GM19023 (cell line): ENCODE results near the gene TSNAX.
A peak's percentile ranks its signal among the peaks of the same experiment; 100 is the strongest.

Experiments used
- ATAC-seq: cut with Tn5 transposase; IDR thresholded peaks from one replicate; pipeline ENCODE4 v1.9.1; 2021; ENCODE audit warnings: mild to moderate bottlenecking, moderate library complexity; ENCODE audit not compliant: unreplicated experiment

TSNAX gene

DNA sequence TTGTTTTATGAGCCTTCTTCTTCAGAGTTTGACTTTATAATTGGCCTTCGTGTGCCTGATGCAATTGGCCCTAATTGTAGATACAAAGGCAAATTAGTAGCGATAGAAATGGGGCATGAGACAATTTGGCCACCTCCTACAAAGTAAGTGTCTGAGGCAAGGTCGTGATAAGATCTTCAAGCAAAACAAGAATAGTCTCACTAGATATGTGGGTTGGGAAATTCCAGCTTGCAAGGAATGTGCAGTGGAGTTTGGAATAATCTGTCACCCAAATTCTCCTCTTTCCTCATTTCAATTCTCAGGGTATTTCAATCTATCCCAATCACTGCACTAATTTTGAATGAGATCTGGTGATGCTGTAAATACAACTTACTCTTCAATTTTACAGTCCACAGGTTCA lies 11.4 kb upstream of the TSNAX start:
- ATAC-seq: no peak

DNA sequence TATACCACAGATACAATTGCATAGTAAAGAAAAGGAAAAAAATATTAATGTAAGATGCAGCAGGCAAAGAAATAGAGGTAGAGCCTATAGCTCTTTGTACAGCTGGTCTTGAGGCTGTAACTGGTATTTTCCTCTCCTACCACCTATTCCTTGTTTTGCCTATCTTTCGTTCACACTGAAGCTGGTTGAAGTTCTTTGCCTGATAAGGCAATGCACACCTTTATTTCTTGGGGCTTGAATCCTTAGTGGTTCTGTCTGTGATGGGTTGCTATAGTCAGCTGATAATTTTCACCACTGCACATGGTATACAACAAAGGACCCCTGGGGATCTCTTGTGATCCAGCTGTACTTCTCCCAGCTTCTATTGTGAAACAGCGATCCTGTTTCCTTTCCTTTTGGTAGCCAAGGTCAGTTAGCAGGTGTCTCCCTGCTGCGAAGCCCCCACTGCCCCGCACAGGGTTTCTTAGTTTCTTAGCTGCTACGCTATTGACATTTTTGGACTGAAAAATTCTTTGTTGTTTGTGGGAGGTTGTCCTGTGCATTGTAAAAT lies 9.9 kb upstream of the TSNAX start:
- ATAC-seq: no peak

DNA sequence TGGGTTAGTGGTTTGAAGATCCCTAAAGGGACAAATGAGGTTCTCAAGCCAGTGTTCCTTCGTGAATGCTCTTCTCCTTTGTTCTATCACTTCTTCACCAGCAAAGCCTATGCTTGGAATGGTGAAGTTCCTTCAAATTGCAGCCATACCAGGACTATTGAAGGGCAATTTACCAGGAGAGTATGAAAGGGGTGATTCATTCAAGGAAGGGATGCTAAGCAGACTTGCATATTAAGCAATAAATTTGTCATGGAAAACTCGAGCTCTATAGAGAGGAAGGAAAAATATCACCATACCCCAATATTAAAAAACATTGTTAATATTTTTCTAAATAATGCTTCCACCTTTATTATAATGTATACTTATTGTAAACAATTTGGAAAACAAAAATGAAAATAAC lies 9.3 kb upstream of the TSNAX start:
- no peak for ATAC-seq

DNA sequence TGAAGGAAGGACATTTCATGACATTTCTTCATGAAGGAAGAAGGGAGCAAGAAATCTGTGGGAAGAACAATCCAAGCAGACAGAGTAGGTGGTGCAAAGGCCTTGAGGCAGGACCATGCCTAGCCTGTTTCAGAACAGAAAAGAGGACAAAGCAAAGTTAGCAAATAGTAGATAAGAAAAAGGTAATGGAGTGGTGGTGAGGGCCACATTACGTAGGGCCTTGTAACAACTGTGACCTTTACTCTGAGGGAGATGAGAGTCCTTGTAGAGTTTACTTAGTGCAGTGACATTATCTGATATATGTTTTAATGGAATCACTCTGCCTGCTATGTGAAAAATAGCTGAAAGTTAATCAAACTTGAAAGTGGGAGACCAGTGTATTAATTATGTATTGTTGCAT lies 6.4 kb upstream of the TSNAX start:
- no peak for ATAC-seq

DNA sequence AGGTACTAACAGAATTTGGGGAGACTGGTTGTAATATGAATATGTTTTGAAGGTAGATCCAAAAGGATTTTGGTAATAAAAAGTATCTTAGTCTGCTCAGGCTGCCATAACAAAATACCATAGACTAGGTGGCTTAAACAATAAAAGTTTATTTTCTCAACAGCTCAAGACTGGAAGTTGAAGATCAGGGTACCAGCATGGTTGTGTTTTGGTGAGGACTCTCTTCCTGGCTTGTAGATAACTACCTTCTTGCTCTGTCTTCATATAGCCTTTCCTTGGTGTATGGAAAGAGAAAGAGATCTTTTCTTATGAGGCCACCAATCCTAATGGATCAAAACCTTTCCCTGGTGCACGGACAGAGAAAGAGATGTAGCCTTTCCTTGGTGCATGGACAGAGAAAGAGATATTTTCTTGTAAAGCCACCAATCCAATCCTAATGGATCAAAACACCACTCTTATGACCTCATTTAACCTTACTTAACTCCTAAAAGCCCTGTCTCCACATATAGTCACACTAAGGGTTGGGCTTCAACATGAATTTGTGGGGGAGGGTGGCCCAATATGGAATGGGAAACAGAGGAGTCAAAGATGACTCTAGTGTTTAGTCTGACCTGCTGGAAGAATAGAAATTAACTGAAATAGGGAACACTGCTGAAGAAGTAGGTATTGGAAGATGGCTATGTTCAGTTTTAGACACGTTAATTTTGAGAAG lies 5.4 kb upstream of the TSNAX start:
- ATAC-seq: no peak

DNA sequence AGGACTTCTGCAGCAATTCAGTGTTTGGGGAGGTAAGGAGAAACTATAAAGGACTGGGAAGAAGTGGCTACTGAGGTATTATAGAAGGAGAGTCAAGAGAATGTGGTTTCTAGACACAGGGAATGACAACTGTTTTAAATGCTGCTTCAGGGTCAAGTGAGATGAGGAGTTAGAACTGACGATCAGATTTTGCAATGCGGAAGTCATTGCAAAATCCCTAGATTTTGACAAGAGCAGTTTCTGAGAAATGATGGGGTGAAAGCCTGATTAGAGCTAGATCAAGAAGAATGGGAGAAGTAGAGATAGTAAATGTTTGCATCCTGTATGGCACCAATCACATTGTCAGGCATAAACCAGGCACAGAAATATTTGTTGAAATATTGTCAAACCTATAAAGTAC lies 4.7 kb upstream of the TSNAX start:
- no peak for ATAC-seq

DNA sequence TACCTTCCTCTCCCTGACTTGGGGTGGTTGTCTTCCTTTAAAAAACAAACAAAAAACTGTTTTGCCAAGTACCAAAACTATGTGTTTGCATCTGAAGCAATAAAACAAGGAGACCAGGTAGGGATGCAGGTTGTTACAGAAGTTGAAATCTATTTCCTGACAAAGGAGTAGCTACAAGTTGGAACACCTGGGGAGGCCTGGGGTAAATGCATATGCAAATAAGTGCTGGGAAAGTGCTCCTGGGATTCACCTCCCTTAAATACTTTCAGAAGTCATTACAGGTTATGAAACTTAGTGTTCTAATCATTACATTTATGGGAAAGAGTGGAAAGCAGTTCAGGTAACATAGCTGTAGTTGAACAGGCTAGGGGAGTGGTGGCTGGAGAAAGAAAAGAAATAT lies 1.9 kb upstream of the TSNAX start:
- ATAC-seq: no peak

DNA sequence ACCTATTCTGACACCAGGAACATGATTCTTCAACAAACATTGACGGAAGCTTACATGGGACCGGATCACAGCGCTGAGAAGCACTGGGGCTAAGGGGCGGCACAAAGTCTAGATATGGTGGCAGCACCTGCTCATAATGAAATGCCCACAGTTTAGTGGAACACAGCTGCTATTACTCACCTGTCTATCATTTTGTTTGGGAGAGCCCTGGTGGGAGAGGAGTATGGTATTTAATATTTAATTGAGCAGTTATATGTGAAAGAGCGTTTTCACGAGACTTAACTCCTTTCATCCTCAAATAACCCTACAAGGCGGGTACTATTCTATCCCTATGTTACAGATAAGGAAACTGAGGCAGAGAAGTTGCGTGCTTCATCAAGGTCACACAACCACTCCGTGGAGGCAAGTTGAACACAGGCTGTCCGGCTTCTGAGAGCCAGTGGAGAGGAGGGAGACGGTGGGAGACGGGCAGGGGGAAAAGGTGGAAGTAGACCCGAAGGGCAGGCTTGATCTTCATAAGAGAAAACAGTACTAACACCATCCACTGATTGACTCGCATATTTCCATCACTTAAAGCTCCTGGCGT lies 790 bp upstream of the TSNAX start:
- peak; percentile 12 for ATAC-seq

DNA sequence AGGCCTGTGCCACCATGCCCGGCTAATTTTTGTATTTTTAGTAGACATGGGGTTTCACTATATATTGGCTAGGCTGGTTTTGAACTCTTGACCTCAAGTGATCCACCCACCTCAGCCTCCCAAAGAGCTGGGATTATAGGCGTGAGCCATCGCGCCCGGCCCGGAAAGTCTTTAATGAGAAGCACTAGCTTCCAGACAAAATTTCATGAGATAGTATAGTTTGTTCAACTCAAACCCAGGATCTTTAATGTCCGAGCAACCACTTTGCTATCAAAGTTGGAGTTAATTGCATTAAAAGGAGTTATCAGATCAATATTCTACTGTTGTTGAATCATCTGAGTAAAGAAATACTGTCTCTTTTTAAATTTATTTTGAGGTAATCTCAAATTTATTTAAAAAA lies 4.8 kb downstream of the TSNAX start:
- no peak for ATAC-seq

DNA sequence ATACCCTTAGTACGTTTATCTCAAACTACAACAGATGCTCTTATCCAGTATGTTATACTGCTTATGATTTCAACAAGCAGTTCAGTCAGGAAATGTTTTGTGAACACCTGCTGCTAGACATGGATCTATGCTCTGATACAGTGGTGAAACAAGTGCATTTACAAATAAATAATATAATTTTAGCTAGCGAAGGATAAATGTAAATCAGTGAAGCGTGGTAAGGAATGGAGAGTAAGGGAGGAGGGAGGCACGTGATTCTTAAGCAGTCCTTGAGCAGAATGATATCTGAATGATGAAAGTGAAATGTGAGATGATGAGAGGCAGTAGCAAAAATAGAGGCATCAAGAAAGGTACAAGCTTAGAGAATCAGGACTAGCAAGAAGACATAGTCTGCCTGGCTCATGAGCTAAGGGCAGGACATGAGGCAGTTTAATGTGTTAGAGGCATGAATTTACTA lies 6.3 kb downstream of the TSNAX start:
- ATAC-seq: no peak

DNA sequence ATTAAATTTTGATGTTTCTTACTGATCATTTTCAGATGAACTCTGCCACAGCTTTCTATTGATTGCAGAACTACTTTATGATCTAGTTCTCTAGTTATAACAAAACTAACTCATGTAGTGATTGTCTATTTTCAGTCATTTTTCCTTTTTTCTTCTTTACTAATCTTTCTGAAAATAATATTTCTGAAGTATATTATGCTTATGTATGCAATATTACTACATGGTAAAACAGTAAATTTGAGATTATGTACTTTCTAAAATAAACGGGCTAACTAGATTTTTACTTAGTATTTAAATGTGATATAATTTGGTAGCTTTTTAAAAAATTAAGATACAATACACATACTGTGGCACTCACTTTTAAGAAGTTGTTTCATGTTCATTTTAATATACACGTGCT lies 7.6 kb downstream of the TSNAX start:
- no peak for ATAC-seq

DNA sequence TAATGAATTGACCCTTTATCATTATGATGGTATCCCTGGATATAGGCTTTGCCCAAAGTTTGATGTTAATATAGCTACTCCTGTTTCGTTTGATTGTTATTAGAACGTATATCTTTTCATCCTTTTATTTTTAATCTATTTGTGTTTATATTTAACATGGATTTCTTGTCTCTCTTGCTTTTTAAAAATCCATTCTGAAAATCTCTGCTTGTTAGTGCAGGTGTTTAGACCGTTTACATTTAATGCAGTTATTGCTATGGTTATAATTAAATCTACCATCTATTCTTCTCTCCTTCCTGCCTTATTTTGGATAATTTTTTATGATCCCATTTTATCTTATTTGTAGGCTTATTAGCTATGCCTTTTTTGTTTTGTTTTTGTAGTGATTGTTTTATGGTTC lies 12.4 kb downstream of the TSNAX start:
- ATAC-seq: no peak

DNA sequence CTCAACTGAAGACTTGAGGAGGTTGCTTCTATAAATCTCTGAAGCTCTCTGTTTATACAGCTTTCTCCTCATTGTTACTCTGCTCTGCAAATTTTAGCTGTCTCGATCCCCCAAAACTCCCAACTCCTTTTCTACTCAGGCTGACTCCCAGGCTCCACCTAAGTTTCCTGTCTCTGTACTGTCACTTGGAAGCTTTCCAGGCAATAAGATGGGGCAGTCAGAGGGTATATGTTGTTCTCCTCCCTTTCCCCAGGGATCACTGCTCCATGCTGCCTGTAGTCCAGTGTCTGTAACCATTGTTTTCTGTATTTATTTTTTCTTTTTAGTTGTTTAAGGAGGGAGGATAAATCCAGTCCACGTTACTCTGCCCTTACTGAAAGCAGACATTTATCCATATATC lies 13.4 kb downstream of the TSNAX start:
- no peak for ATAC-seq

DNA sequence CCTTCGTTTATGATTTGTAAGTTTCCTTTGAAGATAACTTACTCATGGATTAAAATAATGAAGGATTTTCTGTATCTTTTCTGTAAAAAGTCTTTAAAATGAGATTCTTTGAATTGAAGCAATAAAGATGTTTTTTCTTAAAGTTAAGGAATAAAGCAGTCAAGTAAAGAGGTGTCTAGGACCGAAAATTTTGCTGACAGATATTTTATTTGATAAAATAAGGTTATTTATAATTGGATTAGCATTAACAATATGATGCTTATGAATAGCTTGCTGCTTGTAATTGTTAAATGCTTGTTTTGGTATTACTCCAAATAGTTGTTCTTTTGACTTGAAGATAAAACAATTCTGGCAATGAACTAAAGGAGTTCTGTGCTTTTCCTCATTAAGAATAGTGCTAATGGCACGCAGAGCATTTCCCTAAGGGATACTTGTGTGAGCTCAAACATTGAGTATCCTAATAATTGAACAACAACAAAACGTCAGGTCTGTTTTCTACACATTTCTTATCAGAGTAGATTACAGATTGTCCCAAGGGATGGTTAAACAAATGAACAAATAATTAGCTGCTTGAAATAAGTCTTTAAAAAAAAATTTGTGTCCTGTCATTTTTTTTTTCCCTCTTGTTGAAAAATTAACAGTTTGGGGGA lies 16.6 kb downstream of the TSNAX start:
- no peak for ATAC-seq

DNA sequence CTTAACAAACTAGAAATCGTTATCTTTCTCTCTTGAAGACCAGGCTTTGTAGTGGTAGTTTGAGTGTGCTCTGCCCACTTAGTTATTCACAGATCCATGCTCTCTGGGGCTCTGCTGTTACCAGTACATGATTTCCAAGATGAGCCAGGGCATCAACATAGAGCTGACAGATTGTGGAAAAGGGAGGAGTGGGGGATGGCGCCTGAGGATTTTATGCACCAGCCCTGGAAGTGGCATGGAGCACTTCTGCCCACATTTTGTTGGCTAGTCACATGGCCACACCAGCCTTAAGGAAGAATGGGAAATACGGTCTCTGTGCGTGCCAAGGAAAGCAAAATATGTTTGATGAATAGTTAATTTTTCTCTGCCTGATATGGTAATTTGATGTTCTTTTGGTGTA lies 18.2 kb downstream of the TSNAX start:
- ATAC-seq: no peak

DNA sequence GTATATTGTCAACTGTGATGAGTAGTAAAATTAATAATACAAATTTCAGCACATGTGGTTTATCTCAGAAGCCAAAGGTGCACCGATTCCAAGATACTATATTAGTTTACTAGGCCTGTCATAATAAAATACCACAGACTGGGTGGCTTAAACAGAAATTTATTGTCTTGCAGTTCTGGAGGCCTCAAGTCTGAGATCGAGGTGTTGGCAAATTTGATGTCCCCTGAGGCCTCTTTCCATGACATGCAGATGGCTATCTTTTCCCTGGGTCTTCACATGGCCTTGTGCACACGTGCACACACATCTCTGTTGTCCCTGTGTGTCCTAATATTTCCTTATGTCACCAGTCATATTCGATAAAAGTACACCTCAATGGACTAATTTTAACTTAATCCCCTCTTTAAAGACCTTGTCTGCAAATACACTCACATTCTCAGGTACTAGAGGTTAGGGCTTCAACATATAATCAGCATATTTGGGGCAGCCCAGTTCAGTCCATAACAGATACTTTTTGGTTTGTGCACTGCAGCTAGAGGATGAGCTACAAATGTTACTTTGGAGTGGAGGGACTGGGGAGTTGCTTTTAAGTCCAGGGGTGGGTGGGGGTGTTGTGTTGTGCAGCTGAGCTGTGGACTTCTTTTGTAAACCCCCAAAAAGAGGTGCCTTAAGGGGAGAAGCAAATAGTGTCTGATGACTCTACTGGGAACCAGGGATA lies 21.4 kb downstream of the TSNAX start:
- ATAC-seq: no peak

DNA sequence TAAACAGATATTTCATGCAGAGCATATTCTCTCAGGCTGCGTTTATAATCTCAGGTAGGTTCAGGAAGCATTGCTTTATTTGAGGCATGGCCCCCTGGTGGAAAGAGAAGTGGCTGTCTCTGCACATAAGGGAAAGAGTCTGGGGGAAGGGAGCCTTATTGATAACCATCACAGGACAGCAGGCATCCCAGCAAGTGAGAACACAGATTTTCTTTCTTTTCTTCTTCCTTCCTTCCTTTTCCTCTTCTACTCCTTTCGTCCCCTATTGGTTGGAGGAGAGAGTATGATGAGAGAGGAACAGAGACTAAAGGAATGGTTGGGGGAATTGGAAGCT lies 21.9 kb downstream of the TSNAX start:
- no peak for ATAC-seq

DNA sequence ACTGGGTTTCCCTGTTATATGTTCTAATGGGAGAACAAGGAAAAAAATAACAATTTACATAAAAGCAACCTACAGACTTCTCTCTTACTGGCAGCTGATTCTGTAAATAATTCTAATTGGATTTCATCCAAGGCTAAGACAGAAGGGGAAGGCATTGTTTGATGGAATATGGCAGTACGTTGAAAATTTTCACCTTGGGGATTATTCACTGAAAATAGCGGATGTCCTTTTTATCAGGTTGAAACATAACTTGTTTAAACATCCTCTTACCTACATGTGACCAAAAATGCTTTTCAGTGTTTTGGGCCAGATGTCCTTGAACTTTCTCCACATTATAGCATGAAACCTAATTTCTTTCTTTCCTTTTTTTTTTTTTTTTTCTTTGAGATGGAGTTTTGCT lies 24.9 kb downstream of the TSNAX start:
- ATAC-seq: no peak

DNA sequence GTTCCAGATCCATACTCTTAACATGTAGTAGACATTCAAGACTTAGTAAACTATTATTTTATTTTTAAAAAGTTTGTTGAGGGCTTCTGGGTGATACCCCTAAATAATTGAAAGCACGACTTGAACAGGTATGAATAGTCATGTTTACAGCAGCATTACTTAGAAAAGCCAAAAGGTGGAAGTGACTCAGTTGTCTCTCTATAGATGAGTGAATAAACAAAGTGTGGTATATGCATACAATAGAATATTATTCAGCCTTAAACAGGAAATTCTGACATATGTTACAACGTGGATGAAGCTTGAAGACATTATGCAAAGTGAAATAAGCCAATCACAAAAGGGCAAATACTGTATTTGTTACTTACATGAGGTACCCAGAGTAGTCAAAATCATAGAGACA lies 26.5 kb downstream of the TSNAX start:
- ATAC-seq: no peak

DNA sequence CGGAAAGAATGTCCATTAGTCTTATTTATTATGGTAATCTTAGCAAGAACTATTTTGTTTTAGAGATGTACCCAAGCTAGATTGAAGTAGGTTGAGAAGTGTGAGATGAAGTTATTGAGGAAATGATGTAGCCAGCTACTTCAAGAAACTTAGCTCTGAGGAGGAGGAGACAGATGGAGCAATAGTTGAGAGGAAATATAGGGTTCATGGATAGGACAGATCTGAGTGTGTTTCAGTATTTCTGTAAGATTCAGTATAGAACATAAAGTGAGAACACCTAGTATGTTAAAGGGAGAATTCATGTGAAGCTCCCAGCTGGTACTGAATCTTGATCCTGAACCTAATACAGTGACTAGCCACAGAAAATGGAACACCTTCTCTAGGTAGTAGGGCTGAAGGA lies 28.9 kb downstream of the TSNAX start:
- ATAC-seq: no peak

DNA sequence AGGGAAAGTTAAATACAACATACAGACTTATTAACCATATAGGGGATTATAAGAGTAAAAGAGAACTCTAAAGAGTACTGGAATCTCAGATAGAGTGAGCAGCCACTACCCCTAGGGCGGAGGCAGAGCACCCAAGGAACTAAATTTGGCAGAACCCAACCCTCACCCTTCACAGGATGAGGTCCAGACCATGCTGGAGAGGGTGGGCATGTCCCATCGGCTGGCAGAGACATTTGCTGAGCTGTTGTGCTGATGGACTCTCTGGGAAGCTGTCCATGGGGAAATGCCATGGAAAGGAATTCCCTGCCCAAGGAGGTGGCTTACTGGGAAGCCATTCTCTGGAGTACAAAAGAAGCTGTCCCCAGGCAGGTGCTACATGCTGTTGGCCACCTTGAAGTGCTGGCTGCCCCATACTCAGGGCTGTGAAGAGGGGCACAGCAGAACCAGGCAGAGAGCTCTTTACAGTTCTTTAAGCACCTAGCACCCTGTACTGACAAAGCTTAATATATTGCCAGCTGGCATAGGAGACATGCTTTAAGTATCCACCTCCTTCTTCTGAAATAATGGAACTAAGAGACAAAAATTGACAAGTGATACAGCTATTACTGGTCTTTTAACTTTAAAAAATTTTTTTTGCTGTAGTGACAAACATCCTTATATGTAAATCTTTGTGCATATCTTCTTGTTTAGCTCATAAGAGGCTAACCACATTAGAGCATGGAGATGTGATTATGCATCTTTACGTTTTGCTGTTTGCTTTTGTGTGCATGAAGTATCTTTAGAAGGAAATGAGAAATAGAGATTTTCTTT lies 29.6 kb downstream of the TSNAX start:
- ATAC-seq: no peak
